Stimulated activated CD4-positive, alpha-beta T cell treated with anti-CD3 and anti-CD28 coated beads, Interleukin-15, amount 100 ng/mL, for 24 hours (primary cell): ENCODE results near the gene CERS1.

Experiments used
- DNase-seq: peaks from one replicate; pipeline ENCODE4 v3.0.0-alpha.2; 2020

CERS1 gene

DNA sequence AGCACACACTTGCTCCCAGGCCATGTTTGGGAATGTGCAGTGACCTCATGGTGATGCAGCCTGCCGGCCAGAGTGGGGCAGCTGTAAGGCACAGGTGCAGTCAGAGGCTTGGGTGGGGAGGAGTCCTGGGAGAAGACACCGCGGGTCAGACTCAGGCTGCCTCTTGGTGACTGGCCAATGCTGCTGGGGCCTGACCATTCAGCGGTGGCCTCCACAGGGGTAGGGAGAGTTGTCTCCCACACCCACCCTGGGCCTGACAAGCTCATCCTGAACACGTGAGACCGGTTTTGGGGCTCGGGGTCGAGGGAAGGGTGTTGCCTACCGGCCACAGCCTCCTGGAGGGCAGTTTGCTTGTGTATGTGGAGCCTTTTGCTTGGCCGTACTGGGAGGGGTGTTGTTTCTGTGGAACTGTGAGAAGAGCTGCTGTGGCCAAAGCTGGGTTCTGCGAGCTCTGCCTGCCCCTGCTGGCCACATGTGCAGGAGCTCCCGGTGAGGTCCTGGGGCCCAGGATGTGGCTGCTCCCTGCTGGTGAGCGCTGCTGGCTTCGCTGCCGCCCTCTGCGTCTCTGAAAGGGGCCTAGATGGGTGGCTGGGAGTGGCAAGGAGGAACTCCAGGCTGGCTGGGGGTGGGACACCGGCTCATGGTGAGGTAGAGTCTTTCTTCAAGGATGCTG is 42.1 kb downstream of the CERS1 start:
- no peak for DNase-seq

DNA sequence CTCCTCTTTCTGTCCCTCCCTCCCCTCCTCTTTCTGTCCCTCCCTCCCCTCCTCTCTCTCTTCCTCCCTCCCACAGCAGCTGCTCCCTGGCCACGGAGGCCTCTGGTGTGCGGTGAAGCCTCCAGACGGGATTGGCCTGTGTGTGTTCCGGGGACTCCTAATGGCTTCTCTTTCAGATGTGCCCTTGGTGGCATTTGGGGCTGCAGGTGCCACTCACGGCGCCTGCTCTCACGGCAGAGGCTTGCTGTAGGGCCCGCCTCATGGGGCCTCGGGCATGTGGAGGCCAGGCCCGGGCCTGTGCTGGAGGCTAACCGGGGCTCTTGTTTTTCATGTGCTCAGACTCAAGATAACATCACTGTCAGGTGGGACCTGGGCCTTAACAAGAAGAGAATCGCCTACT is 43.3 kb downstream of the CERS1 start:
- DNase-seq = no peak

DNA sequence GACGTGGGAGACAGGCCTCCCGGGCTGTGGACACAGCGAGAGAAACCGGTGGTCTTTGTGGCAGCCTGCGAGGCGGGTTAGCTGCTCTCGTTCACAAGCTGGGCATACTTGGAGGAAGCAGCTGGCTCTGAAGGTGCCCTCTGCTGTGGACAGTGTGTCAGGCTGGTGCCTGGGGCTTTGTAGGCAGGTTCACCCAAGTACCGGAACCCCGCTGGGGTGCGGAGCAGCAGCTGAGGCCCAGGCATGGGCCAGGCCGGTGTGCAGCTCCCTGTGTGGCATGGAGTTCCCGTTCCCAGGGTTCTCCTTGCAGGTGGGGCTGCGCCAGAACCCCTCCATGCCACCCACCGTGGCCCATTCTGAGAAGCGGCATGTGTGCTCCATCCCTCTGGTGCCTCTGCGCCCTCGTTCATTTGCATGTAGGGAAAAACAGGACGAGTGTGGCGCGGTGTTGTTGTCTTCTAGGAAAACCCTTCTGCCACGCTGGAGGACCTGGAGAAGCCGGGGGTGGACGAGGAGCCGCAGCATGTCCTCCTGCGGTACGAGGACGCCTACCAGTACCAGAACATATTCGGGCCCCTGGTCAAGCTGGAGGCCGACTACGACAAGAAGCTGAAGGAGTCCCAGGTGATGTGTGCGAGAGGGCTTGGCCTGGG is 44.2 kb downstream of the CERS1 start:
- DNase-seq = no peak

DNA sequence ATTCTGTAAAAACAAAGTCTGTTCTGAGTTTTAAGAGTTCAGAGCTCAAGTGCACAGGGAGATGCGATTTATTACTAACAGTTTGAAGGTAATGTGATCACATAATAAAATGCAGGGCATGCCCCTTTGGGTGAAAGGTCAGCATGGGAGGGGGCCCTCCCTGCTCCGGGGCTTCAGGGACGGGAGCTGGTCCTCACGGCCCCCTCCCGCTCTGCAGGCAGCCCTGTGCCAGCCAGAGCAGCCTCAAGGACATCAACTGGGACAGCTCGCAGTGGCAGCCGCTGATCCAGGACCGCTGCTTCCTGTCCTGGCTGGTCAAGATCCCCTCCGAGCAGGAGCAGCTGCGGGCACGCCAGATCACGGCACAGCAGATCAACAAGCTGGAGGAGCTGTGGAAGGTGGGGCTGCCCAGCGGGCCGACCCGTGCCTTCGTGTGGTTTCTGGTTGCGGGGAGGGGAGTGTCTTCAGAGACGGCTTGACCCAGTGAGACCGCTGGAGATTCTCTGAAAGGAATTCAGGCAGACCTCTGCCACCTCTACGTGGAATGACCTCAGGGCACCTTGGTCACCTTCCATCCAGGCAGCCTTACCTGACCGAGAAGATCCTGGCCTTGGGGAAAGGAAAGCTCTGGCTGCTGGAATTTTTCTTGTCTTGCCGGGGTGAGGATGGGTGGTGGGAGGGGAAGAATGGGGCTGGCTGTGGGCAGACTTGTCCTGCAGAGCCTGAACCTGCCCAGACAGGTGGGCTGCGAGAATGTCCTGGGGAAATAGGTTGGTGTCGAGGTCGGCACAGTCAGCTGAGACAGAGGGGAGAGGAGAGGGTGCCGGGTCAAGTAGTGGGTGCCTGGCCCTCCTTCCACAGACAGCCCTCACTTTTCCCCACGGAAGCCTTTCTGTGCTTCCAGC is 45.2 kb downstream of the CERS1 start:
- DNase-seq = no peak

DNA sequence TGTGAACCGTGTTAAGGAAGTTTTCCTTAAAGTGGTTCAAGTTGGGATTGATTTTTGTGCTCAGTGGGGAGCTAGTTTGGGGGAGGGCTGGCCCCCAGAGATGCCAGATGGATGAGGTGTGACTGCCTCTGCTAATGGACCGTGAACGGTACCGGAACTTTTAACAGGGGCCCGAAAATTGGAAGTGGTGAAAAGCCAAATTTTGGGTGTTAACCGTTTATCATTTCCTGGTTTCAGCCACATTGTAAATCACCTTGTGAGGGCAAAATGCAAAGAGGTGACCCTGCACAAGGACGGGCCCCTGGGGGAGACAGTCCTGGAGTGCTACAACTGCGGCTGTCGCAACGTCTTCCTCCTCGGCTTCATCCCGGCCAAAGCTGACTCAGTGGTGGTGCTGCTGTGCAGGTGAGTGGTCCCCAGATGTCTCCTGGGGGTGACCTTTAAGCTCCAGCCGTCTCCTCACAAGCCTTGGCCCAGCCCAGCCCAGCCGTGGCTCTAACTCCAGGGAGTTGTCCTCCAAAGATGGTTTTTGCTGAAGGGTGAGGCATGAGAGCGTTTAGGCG is 46.0 kb downstream of the CERS1 start:
- no peak for DNase-seq

DNA sequence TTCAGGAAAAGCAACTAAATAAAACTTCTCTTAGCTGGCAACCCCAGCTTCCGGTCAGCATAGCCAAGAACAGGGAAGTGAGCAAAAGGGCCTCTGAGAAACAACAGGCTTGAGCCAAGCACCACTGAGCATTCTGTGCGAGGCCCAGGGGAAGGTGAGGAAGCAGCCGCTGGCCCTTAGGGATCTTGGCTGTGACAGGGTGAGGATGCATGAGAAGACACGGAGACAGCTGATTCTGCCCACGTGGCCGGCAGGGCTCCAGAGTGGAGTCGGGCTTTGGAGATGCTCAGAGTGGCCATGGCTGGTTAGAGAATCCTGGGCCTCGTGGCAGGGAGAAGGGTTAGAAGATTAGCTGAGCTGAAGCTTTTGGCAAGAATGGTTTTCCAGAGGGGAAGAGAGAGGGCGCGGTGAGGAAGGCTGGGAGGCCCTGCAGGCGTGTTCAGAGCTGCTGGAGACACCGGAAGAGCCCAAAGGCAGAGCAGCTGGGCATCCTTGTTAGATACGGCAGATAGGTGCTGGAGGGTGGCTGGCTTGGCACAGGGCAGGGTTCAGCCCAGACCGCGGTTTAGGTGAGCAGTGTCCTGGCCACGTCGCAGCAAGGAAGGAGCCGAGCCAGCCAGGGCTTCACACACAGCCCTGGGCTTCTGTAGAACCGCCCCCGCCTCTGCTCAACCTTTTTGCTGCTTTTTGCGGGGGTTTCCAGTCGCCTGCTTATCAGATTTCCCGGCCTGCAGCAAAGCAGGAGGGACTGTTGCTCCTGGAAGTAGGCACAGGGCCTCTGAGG is 46.9 kb downstream of the CERS1 start:
- DNase-seq = peak; percentile 57

DNA sequence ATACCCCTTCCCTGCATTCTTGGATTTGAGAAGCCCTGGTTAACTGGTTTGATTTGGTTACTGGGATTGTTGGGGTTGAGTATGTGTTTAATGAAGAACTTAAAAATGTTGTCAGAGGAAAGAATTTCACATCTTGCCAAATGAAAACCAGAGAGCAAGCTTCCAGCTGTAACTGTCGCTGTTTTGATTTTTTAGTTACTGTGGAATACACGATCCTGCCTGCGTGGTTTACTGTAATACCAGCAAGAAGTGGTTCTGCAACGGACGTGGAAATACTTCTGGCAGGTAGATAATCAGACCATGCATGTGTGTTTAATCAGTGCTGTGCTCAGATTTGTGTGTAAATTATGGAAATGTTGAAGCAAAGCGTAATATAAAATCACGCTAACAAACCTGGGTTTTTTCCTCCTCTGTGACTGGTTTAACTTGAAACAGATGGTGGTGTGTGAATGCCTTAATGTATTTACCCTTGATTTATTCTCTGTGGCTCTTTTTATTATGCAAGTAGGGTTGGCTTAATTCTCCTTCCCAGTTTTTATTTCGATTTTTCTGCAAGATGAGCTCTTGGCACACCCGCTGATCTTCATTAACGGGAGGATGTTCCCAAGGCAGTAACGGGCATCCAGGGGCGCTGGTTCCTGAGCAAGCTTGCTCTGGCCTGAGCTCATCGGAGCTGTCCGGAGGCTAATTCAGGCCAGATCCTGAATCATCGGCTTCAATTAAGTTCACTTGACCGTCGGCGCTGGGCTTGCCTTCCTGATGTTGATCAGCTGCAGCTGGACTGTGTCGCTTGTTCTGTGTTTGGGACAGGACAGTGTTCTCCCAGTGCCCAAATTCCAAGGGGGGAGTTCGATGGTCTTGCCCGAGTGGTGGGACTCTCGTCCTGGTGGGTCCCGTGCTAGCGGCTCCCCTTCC is 48.2 kb downstream of the CERS1 start:
- DNase-seq = no peak

DNA sequence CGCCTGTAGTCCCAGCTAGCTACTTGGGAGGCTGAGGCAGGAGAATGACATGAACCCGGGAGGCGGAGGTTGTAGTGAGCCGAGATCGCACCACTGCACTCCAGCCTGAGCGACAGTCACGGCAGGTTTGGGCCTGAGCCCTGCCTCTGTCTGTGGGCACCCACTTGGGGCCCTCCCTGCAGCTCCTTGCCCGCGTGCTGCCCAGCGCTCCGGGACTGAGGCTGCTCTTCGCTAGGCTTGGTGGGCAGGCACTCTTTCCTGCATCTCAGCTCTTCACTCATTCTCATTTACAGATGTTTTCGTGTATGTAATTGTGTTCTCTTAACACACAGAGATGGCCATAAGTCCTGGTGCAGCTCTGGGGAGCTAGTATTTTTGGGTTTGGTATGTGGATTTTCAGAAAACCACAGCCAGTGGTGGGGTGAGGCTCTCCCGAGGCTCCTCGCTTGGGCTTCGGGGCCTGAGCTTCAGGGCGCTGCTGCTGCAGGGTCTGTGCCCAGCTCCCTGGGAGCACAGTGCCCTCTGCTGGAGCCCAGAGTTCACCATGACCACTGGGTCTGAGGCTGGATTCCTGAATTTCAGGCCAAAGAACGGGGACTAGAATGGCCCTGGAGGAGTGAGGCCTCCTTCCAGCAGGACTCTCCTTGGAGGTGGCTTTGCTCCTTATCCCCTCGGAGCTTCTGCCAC is 49.0 kb downstream of the CERS1 start:
- DNase-seq = peak; percentile 77

DNA sequence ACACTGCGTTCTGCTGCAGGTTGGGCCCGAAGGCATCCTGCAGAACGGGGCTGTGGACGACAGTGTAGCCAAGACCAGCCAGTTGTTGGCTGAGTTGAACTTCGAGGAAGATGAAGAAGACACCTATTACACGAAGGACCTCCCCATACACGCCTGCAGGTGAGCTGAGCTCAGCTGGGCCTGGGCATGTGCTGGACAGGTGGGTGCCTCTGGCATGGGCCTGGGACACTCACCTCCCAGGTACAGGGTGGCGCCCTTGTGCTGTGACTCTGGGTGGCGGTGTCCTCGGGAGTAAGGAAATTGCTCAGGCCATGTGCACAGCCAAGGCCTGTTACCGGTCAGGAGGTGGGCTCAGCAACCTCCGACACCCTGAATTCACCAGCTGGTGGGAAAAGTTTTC is 50.0 kb downstream of the CERS1 start:
- DNase-seq = no peak

DNA sequence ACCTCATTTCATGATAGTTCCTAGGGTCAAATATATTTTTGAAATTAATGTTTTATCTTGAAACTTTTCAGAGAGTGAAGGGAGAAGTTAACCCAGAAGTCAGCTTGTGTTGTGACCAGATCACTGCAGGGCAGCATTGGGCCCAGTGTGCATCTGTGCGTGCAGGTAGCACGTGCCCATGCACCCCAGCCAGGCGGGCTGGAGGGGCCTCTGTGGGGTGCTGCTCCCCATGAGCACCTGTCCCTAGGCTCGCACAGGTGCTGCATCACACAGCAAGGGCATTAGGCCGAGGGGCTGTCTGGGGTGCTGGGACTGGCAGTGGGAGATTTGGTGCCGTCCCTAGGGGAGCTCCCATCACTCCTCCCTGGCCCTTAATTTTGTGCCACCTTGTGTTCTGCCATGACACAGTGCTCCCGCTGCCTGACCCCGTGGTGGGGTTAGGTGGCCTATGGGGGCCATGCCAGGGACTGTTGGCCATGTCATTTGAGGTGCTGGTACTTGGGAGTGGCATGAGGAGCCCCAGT is 51.1 kb downstream of the CERS1 start:
- no peak for DNase-seq

DNA sequence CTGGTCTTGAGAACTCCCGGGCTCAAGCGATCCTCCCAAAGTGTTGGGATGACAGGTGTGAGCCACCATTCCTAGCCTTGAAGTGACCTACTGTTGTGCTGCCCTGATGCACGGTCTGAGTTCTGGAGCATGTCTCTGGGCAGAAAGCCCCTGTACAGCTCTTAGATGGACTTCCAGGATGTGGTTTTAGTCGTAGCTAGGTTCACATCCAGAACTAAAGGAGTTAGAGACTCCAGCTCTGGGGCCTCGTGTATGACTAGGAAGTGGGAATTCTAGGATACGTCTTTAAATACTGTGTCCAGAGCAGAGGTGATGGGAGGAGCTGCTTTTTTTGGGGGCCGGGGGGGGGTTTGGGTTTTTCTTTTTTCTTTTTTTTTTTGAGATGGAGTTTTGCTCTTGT is 52.0 kb downstream of the CERS1 start:
- no peak for DNase-seq

DNA sequence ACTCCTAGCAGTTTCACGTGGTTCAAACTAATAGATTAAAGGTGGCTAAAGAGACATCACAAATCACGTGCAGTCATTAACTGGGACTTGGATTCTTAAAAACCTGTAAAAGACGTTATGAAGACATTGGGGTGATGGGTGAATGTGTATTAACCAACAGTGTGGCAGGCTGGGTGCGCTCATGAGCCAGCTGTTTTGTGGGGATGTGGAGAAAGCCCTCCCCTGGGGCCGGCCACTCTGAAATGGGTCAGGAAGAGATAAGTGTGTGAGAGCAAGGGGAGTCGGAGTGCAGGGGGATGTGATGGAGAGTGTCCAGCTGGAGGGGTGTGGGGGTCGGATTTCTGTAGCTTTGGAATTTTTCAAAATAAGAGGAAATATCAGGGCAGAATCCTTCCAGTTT is 53.8 kb downstream of the CERS1 start:
- no peak for DNase-seq

DNA sequence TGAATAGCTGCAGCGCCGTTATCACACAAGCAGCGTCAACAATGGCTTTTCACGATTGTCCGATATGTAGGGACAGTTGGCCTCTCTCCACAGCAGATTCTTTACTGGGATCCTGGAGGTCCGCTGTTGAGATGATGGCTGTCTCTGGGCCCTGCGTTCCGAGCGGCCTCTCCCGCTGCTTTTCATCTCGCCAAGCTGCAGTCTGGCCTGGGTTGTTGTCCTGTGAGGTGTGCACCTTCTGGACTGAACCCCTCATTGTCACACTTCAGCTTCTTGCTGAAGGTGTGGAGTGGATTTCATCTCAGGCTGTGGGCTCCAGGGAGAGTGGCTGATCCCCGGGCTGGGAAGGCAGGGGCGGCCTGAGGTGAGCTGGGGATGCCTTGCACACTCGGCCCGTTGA is 54.6 kb downstream of the CERS1 start:
- no peak for DNase-seq

DNA sequence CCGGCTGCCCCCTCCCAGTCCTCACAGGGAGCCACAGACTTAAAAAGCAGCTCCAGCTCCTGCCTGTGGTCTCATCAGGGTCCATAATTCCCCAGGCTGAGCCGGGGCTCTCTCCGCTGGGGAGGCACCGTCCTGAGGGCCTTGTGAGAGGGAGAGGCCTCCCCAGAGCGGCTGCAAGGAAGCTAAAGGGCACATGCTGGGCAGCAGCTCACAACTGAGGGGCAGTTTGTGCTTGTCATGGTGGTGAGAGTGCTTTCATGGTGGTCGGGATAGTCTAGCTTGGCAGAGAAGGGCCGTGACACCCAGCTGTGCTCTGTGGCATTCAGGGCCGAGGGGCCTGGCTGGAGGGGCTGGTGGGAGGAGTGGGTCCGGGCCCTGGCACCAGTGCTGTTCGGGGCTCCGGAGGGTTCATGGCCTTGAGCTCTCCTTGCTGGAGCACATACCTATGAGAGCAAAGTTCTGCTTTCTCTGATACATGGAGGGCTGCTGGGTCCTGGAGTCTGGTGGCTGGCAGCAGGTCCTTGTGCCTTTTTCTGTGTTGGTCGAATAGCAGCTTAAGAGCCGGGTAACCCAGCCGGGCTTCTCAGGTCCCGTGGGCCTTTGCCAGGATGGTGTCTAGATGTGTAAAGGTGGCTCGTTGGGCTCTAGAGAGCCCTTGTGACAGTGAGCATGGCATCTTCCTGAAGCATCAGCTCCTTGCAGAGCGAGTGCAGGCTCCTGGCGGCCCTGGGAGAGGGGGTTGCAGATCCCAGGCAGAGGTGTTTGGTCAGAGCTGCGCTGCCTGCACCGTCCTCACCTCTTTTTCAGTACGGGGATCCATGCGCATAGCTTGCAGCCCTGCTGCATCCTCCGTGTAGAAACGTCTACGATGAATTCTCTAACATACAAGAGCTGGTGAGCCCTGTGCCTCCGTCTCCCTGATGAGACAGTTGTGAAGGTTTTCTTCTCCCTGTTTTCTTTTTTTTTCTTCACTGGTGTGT is 55.4 kb downstream of the CERS1 start:
- DNase-seq = no peak

DNA sequence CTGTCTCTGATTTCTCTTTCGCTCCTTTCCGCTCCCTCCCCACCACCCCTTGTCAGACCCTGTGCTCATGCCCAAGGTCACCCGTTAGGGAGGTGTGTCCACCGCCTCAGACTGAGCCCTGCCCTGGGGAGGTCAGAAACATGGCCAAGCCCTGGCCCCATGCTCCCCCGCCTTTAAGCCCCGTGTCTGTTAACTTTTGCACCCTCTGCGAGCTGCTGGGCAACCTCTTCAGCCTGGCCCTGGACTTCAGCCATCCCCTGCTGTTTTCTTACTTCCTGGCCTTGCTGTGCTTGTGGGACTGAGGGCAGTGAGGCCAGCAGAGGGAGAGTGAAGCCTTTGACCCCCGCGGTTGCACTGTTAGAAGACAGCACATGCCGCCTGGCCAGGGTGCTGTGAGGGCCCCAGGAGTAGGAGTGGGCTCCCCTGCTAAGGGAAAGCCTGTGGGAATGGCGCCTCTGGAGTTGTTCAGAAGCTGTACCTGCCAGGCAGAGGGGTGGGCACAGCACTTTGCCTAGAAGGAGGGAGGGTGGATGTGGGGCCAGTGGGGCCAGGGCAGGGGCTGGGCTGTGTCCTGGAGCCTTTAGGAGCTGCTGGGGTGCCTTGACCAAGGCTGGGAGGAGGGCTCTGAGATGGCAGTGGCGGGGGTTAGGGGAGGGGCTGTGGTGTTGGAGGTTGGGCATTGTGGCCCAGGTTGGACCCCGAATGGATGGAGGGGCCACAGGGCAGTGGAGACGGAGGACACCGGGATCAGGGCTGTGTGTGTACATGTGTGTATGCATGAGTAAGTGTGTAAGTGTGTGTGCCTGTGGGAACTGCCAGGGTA is 56.3 kb downstream of the CERS1 start:
- no peak for DNase-seq

DNA sequence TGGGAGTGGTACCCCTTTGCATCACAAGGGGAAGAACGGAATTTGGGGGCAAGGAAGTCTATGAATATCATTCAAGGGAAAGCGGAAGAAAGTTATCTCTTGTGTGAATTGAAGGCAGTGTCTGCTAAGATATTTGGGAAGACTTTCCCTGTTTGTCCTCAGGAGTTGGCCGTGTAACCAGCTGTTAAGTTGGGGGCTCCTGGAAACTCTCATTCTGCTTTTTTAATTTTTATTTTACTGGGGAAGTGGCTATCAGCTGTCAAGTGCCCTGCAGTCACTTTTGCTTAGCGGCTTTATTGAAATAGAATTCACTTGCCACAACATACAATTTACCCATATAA is 61.3 kb downstream of the CERS1 start:
- DNase-seq = no peak

DNA sequence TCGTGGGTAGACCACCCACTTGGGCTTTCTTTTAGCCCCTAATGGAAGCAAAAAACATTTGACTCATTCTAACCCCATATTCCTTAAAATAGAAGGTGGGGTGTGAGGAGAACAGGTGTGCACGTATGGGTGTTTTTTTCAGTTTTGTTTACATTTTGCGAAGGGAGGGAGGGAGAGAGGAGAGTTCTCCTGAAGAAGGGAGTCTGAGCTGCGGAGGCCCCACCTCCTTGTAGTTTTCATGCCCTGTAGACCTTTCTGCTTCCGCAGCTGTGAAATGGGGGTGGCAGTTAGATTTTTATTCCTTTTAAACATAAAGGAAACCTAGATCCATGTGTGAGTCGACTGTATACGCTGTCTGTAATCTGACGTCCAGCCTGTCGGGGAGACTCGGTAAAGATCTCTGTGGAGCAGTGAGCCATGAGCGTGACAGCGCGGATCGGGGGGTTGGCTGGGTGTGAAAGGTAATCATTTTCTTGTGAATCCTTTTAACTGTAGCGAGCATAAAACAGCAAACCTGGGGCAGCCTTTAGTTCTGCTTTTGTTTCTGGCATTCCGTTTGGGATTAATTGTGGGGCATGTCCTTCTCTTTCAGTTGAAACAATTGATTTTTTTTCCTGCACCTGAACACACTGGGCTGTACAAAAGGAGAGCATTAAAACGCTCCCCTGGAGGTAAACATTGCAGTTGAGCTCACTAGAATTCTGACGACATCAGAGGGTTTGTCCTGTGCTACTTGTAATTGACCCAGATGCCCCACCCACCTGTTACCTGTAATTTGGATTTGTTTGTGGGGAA is 61.9 kb downstream of the CERS1 start:
- DNase-seq = no peak

DNA sequence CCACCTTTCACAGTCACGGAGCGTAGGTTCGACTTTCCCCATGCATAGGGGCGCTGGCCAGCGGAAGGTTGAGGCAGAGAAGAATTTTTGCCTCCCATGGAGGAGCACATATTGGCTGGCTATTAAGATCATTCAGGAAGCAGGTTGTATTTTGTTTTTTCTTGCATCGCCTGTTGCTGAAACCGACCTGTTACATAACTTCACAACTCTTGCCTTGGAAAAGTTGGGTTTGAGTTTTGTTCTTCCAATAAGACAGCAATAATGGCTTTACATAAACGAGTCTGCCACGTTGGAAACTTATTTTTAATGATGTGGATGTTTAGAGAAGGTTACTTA is 62.8 kb downstream of the CERS1 start:
- no peak for DNase-seq
